ENCODE measurements around the gene PITX2. TPM values are rescaled to one million over a fixed set of nuclear protein-coding genes. Genes with fewer than 3 reads are reported as not detected.

The PITX2 gene
- total RNA-seq, 1 experiment from 2014 or later: 24.9 TPM

DNA sequence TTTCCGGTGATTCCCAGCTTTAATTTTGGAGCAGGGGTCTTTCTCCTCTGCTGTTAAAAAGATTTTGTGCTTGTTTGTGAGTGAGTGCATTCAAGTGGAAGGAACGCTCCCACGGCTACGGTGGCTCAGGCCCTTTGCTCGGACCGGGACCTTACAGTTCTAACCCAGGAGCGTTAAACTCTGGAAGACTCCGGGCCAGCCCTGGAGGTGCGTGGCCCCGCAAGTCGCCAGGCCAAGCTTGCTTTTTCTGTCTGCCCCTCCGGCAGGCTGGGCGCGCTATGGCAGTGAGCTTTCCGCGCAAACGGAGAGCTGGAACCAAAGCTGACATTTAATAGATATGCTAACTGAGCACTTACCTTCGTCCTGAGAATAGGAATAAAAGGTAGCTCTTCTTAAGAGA, 18.3 kb upstream of the PITX2 start:
- Mint-ChIP-seq H3K9me3 (no peaks in the 10 kb centered on the region), H3K27me3 (ENCODE audit: low read depth) (peaks cover 76% of the 10 kb centered on the region), H3K27ac (no peak overlapping the region), H3K4me1 (peaks cover 71% of the 10 kb centered on the region), H3K4me3 (peak overlapping the region; percentile 65), H3K36me3 (no peaks in the 10 kb centered on the region)
- no peak for DNase-seq (ENCODE audit: low spot score)
- ChIA-PET POLR2A (no interaction called here), CTCF (interaction anchor here (0.9 to 1.4 kb wide), 3 partner anchors 11 to 329 kb away, joined by 3 to 5 read pairs (median 4); no protein-coding TSS in a partner anchor)
- ATAC-seq: peak; percentile 23
- TF ChIP-seq RELA (CRISPR knock-in tag; IDR thresholded peaks at IDR 0.05; ENCODE audit: borderline replicate concordance): no peak
- TF ChIP-seq, protein P1, sequence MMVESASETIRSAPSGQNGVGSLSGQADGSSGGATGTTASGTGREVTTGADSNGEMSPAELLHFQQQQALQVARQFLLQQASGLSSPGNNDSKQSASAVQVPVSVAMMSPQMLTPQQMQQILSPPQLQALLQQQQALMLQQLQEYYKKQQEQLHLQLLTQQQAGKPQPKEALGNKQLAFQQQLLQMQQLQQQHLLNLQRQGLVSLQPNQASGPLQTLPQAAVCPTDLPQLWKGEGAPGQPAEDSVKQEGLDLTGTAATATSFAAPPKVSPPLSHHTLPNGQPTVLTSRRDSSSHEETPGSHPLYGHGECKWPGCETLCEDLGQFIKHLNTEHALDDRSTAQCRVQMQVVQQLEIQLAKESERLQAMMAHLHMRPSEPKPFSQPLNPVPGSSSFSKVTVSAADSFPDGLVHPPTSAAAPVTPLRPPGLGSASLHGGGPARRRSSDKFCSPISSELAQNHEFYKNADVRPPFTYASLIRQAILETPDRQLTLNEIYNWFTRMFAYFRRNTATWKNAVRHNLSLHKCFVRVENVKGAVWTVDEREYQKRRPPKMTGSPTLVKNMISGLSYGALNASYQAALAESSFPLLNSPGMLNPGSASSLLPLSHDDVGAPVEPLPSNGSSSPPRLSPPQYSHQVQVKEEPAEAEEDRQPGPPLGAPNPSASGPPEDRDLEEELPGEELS (CRISPR knock-in tag; IDR thresholded peaks at IDR 0.05): 0 out of 2 replicates have a peak, but pooled peaks have one; percentile 36

GRCh38 chr4:110640576-110640975, 17.7 kb upstream of the PITX2 start:
- no peak overlapping the region for H3K27ac Mint-ChIP-seq
- TF ChIP-seq SMAD4 (CRISPR knock-in tag; IDR thresholded peaks at IDR 0.05) (no peak), ZBTB21 (CRISPR knock-in tag; IDR thresholded peaks at IDR 0.05; ENCODE audit: borderline replicate concordance) (no peak), NFATC4 (CRISPR knock-in tag; IDR thresholded peaks at IDR 0.05) (no peak), FOXJ3 (CRISPR knock-in tag; IDR thresholded peaks at IDR 0.05; ENCODE audit: borderline replicate concordance) (no peak), ZBTB43 (CRISPR knock-in tag; IDR thresholded peaks at IDR 0.05) (no peak), RELA (CRISPR knock-in tag; IDR thresholded peaks at IDR 0.05; ENCODE audit: borderline replicate concordance) (no peak)
- TF ChIP-seq, protein P2, sequence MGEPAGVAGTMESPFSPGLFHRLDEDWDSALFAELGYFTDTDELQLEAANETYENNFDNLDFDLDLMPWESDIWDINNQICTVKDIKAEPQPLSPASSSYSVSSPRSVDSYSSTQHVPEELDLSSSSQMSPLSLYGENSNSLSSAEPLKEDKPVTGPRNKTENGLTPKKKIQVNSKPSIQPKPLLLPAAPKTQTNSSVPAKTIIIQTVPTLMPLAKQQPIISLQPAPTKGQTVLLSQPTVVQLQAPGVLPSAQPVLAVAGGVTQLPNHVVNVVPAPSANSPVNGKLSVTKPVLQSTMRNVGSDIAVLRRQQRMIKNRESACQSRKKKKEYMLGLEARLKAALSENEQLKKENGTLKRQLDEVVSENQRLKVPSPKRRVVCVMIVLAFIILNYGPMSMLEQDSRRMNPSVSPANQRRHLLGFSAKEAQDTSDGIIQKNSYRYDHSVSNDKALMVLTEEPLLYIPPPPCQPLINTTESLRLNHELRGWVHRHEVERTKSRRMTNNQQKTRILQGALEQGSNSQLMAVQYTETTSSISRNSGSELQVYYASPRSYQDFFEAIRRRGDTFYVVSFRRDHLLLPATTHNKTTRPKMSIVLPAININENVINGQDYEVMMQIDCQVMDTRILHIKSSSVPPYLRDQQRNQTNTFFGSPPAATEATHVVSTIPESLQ (CRISPR knock-in tag; IDR thresholded peaks at IDR 0.05): no peak
- peak overlapping the region; percentile 65 for H3K4me3 Mint-ChIP-seq

GRCh38 chr4:110639207-110640090, 16.6 kb upstream of the PITX2 start:
- Mint-ChIP-seq H3K9me3 (no peaks in the 10 kb centered on the region), H3K36me3 (no peaks in the 10 kb centered on the region), H3K4me3 (peak overlapping the region; percentile 92), H3K27me3 (ENCODE audit: low read depth) (peaks cover 90% of the 10 kb centered on the region), H3K27ac (no peak overlapping the region), H3K4me1 (peaks cover 82% of the 10 kb centered on the region)
- DNase-seq (ENCODE audit: low spot score) (peak; percentile 70), ATAC-seq (peak; percentile 31)
- ChIA-PET POLR2A (interaction anchor here (0.9 kb wide), 1 partner anchor 20 kb away, joined by 3 read pairs; no protein-coding TSS in a partner anchor), CTCF (interaction anchor here (0.6 to 1.5 kb wide), 4 partner anchors 18 to 893 kb away, joined by 3 to 6 read pairs (median 4); no protein-coding TSS in a partner anchor)
- TF ChIP-seq FOXJ3 (CRISPR knock-in tag; IDR thresholded peaks at IDR 0.05; ENCODE audit: borderline replicate concordance) (no peak), MXD4 (CRISPR knock-in tag; IDR thresholded peaks at IDR 0.05; ENCODE audit: borderline replicate concordance) (no peak), PRRX2 (CRISPR knock-in tag; IDR thresholded peaks at IDR 0.05) (no peak), IRF2 (CRISPR knock-in tag; IDR thresholded peaks at IDR 0.05; ENCODE audit: borderline replicate concordance, low read depth) (no peak), CBFB (CRISPR knock-in tag; IDR thresholded peaks at IDR 0.05; ENCODE audit: low read depth) (no peak), CREB1 (CRISPR knock-in tag; IDR thresholded peaks at IDR 0.05) (no peak), RORB (CRISPR knock-in tag; IDR thresholded peaks at IDR 0.05) (no peak), NFYB (CRISPR knock-in tag; conservative IDR thresholded peaks at IDR 0.05; ENCODE audit: low read depth) (no peak), USF1 (CRISPR knock-in tag; IDR thresholded peaks at IDR 0.05) (no peak), KAT7 (CRISPR knock-in tag; IDR thresholded peaks at IDR 0.05; ENCODE audit: borderline replicate concordance) (no peak), JUN (CRISPR knock-in tag; IDR thresholded peaks at IDR 0.05) (no peak)
- TF ChIP-seq, protein P1 (CRISPR knock-in tag; IDR thresholded peaks at IDR 0.05): no peak

More at GRCh38 chr4:110640576-110640975, 17.7 kb upstream of the PITX2 start:
- POLR2A ChIA-PET: no interaction called here
- Mint-ChIP-seq H3K4me1 (peaks cover 74% of the 10 kb centered on the region), H3K36me3 (no peaks in the 10 kb centered on the region), H3K9me3 (no peaks in the 10 kb centered on the region), H3K27me3 (ENCODE audit: low read depth) (peaks cover 82% of the 10 kb centered on the region)
- ATAC-seq (no peak), DNase-seq (ENCODE audit: low spot score) (no peak)
- CTCF ChIA-PET: interaction anchor here (1.2 to 1.5 kb wide), 4 partner anchors 19 to 330 kb away, joined by 3 to 6 read pairs (median 4); no protein-coding TSS in a partner anchor
